ENCODE measurements around the gene OSBPL10. TPM values are rescaled to one million over a fixed set of nuclear protein-coding genes. Genes with fewer than 3 reads are reported as not detected.

The OSBPL10 gene
- total and polyA plus RNA-seq, 2 experiments from 2014 or later, result 2.2 to 7.7 TPM

GRCh38 chr3:31968927-31969418 is 12.1 kb downstream of the OSBPL10 start:
- no peak overlapping the region for H3K27ac ChIP-seq
- TF ChIP-seq CTCF (IDR thresholded peaks at IDR 0.05; ENCODE audit: low read depth, low read length), result no peak
- H3K9me3 ChIP-seq (ENCODE audit: low read depth), result no peaks in the 10 kb centered on the region
- no peak overlapping the region for H3K4me3 ChIP-seq
- no peaks in the 10 kb centered on the region for H3K36me3 ChIP-seq
- peak in 1 of 2 donors; percentile 85 for DNase-seq (ENCODE audit: low read depth in 1 of 2, low spot score in 1 of 2)
- no peaks in the 10 kb centered on the region for H3K4me1 ChIP-seq (ENCODE audit: low read depth)
- no peaks in the 10 kb centered on the region for H3K27me3 ChIP-seq

- no peak for TF ChIP-seq CTCF (IDR thresholded peaks at IDR 0.05; ENCODE audit: low read depth, low read length)
- no peaks in the 10 kb centered on the region for H3K4me1 ChIP-seq (ENCODE audit: low read depth)
- no peaks in the 10 kb centered on the region for H3K36me3 ChIP-seq
- no peaks in the 10 kb centered on the region for H3K27me3 ChIP-seq
- H3K4me3 ChIP-seq, result no peak overlapping the region
- no peaks in the 10 kb centered on the region for H3K9me3 ChIP-seq (ENCODE audit: low read depth)
- no peak overlapping the region for H3K27ac ChIP-seq
- DNase-seq (ENCODE audit: low read depth in 1 of 2, low spot score in 1 of 2), result peak in 1 of 2 donors; percentile 63
Observed at GRCh38 chr3:31968369-31968926, 12.6 kb downstream of the OSBPL10 start.

- no peaks in the 10 kb centered on the region for H3K9me3 ChIP-seq (ENCODE audit: low read depth)
- H3K27me3 ChIP-seq, result no peaks in the 10 kb centered on the region
- no peak for DNase-seq (ENCODE audit: low read depth in 1 of 2, low spot score in 1 of 2)
- no peak for TF ChIP-seq CTCF (IDR thresholded peaks at IDR 0.05; ENCODE audit: low read depth, low read length)
- no peak overlapping the region for H3K27ac ChIP-seq
- H3K36me3 ChIP-seq, result no peaks in the 10 kb centered on the region
- H3K4me3 ChIP-seq, result no peak overlapping the region
- H3K4me1 ChIP-seq (ENCODE audit: low read depth), result no peaks in the 10 kb centered on the region
Observed at GRCh38 chr3:31967592-31967991, 13.5 kb downstream of the OSBPL10 start.

- no peaks in the 10 kb centered on the region for H3K27me3 ChIP-seq
- no peaks in the 10 kb centered on the region for H3K36me3 ChIP-seq
- no peak overlapping the region for H3K27ac ChIP-seq
- TF ChIP-seq CTCF (IDR thresholded peaks at IDR 0.05; ENCODE audit: low read depth, low read length), result no peak
- no peaks in the 10 kb centered on the region for H3K4me1 ChIP-seq (ENCODE audit: low read depth)
- H3K9me3 ChIP-seq (ENCODE audit: low read depth), result no peaks in the 10 kb centered on the region
- no peak overlapping the region for H3K4me3 ChIP-seq
- DNase-seq (ENCODE audit: low read depth in 1 of 2, low spot score in 1 of 2), result no peak
Observed at GRCh38 chr3:31966978-31967591, 14.0 kb downstream of the OSBPL10 start.

GRCh38 chr3:31962801-31963205 is 18.3 kb downstream of the OSBPL10 start:
- no peak for DNase-seq (ENCODE audit: low read depth in 1 of 2, low spot score in 1 of 2)

More at GRCh38 chr3:31962801-31963205, 18.3 kb downstream of the OSBPL10 start:
- Histone ChIP-seq H3K36me3 (no peaks in the 10 kb centered on the region), H3K27me3 (no peaks in the 10 kb centered on the region), H3K4me1 (ENCODE audit: low read depth) (peaks cover 8% of the 10 kb centered on the region), H3K9me3 (ENCODE audit: low read depth) (no peaks in the 10 kb centered on the region), H3K4me3 (no peak overlapping the region), H3K27ac (no peak overlapping the region)
- TF ChIP-seq CTCF (IDR thresholded peaks at IDR 0.05; ENCODE audit: low read depth, low read length), result no peak

Data from cardiac muscle cell (in vitro differentiated cells and primary cell).